Esophagus mucosa (tissue), 1 donor: ENCODE results near the gene TRAF4. TPM values are rescaled to one million over a fixed set of nuclear protein-coding genes. Genes with fewer than 3 reads are reported as not detected.
"Not testable (repeated sequence)": the region's sequence is repeated elsewhere in the genome, so short reads cannot be mapped to it uniquely, and the experiment has no call there.

Source experiments
- ATAC-seq: fragments of 200-7000 bp; cut with Tn5 transposase; one replicate; pipeline ENCODE4 v1.9.1; 2020
- total RNA-seq: library from RNA; stranded (reverse); gene quantifications from one replicate; pipeline ENCODE4 v1.2.4, GENCODE V29; 2023
- donor health status: DM: yes; HTN: yes; CAD: no.

TRAF4 gene
- total RNA-seq, 1 donor from 2014 or later: 41.6 TPM

GRCh38 chr17:28792877-28793661 is 49.3 kb downstream of the TRAF4 start:
- ATAC-seq: no peak

GRCh38 chr17:28794846-28795441 is 51.1 kb downstream of the TRAF4 start:
- ATAC-seq: not testable (repeated sequence)

- ATAC-seq: no peak
These were observed 52.3 kb downstream of the TRAF4 start for GRCh38 chr17:28796062-28796461.

Other genes with a start within 250 kb of the TRAF4 start
- gene FOXN1, start 237.7 kb upstream of the TRAF4 start, total RNA-seq: 14.8 TPM
- gene UNC119, start 191.4 kb upstream of the TRAF4 start, total RNA-seq: 19.2 TPM
- gene PIGS, start 172.5 kb upstream of the TRAF4 start, total RNA-seq: 37.3 TPM
- gene ALDOC, start 167.1 kb upstream of the TRAF4 start, total RNA-seq: 24.9 TPM
- 24.3 TPM for gene SPAG5, start 145.0 kb upstream of the TRAF4 start, total RNA-seq
- gene RSKR, start 129.8 kb upstream of the TRAF4 start, total RNA-seq: 4.2 TPM
- gene BLTP2, start 98.9 kb upstream of the TRAF4 start, total RNA-seq: 67.9 TPM
- gene SDF2, start 82.1 kb upstream of the TRAF4 start, total RNA-seq: 29.0 TPM
- 31.8 TPM for gene SUPT6H, start 81.8 kb upstream of the TRAF4 start, total RNA-seq
- gene PROCA1, start 32.1 kb upstream of the TRAF4 start, total RNA-seq: 0.64 TPM
- 34.2 TPM for gene RAB34, start 26.1 kb upstream of the TRAF4 start, total RNA-seq
- gene RPL23A, start 24.0 kb upstream of the TRAF4 start, total RNA-seq: 1,336 TPM
- gene TLCD1, start 17.8 kb upstream of the TRAF4 start, total RNA-seq: 14.7 TPM
- 3.9 TPM for gene NEK8, start 15.2 kb upstream of the TRAF4 start, total RNA-seq
- gene FAM222B, start 98.8 kb downstream of the TRAF4 start, total RNA-seq: 12.2 TPM
- gene ERAL1, start 111.0 kb downstream of the TRAF4 start, total RNA-seq: 31.7 TPM
- 111 TPM for gene FLOT2, start 153.7 kb downstream of the TRAF4 start, total RNA-seq
- 10.0 TPM for gene DHRS13, start 159.1 kb downstream of the TRAF4 start, total RNA-seq
- gene PHF12, start 207.5 kb downstream of the TRAF4 start, total RNA-seq: 14.2 TPM